Measurements from ENCODE around the gene CRY2.

- TF ChIP-seq CTCF (IDR thresholded peaks at IDR 0.05; ENCODE audit: low read depth, low read length, poor library complexity, severe bottlenecking) (no peak), EZH2phosphoT487 (IDR thresholded peaks at IDR 0.05; ENCODE audit: borderline replicate concordance, low read length) (no peak)
Observed at GRCh38 chr11:45907911-45908370, 60.7 kb downstream of the CRY2 start.
